Tibial artery (tissue), 4 donors: Measurements from ENCODE around the gene ZFAND5.
A peak's percentile ranks its signal among the peaks of the same experiment; 100 is the strongest.

ENCODE experiments used
- DNase-seq, 2 donors: peaks; one replicate each; pipeline ENCODE4 v3.0.0-alpha.2; 2019
- H3K27ac ChIP-seq, 2 donors: fragments of 200-600 bp; sonication (generic) in 1 of 2; 1 replicate in 1 of 2; 2 replicates in 1 of 2; pipeline ENCODE4 v1.5.1; 2018 to 2019; ENCODE audit warnings: mild to moderate bottlenecking in 1 of 2
- H3K27me3 ChIP-seq, 2 donors: fragments of 200-600 bp; sonication (generic) in 1 of 2; one replicate each; pipeline versions ENCODE4 v1.5.1 to v1.6.0; 2016 to 2019
- H3K36me3 ChIP-seq, 3 donors: fragments of 200-600 bp; sonication (generic) in 2 of 3; one replicate each; pipeline ENCODE4 v1.5.1; 2016 to 2019; ENCODE audit warnings: mild to moderate bottlenecking in 2 of 3
- H3K4me1 ChIP-seq, 4 donors: fragments of 200-600 bp; sonication (generic) in 2 of 4; 1 replicate in 3 of 4; 2 replicates in 1 of 4; pipeline ENCODE4 v1.5.1; 2016 to 2019
- H3K4me3 ChIP-seq, 2 donors: fragments of 200-600 bp; sonication (generic) in 1 of 2; 1 replicate in 1 of 2; 2 replicates in 1 of 2; pipeline ENCODE4 v1.5.1; 2018 to 2019; ENCODE audit warnings: mild to moderate bottlenecking in 2 of 2
- H3K9me3 ChIP-seq, 3 donors: fragments of 200-600 bp; sonication (generic) in 1 of 3; one replicate each; pipeline ENCODE4 v1.5.1; 2016 to 2019
- CTCF ChIP-seq, 2 experiments: fragments of 200-600 bp in 1 of 2; fragments of 450-650 bp in 1 of 2; IDR thresholded peaks; one replicate each; pipeline ENCODE4 v1.5.1; 2017 to 2019; ENCODE audit warnings: antibody characterized with exemption in 2 of 2, mild to moderate bottlenecking in 1 of 2, moderate library complexity in 1 of 2
- intact Hi-C: fragments of 100-400 bp; cut with DNase I; formaldehyde crosslinking; loops from one replicate; pipeline ENCODE4 v1.15.0; 2023; ENCODE audit warnings: low total_unique reads

ZFAND5 gene

GRCh38 chr9:72355153-72355552 is 9.9 kb downstream of the ZFAND5 start:
- Histone ChIP-seq H3K27me3 (no peaks in the 10 kb centered on the region), H3K36me3 (peaks cover 77 to 83% (median 82%) of the 10 kb centered on the region in 3 donors), H3K4me1 (peaks cover 0 to 73% (median 40%) of the 10 kb centered on the region in 4 donors), H3K4me3 (no peak overlapping the region), H3K27ac (no peak overlapping the region), H3K9me3 (no peaks in the 10 kb centered on the region)
- no peak for TF ChIP-seq CTCF (IDR thresholded peaks at IDR 0.05)
- intact Hi-C loops: no loop called here
- DNase-seq: no peak

DNA sequence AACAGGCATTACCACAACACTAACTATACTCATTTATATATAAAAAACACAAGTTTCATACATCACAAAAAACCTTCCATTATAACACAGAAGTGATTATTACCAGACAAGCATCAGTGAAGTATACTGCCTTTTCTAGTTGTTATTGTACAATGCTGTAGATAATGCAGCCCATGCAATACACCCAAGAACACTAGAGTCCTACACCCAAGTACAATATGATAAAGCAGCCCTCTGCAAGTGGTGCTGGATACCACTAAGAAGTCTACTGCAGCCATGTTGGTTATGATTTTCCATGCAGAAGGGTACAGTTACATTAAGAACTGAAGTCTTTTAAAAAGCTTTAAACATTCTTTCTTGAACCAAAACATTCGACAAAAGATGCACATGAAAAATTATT is 10.3 kb downstream of the ZFAND5 start:
- Histone ChIP-seq H3K9me3 (no peaks in the 10 kb centered on the region), H3K36me3 (peaks cover 73 to 78% (median 77%) of the 10 kb centered on the region in 3 donors), H3K27ac (no peak overlapping the region), H3K4me3 (no peak overlapping the region), H3K4me1 (peaks cover 0 to 69% (median 36%) of the 10 kb centered on the region in 4 donors), H3K27me3 (no peaks in the 10 kb centered on the region)
- intact Hi-C loops: no loop called here
- no peak for DNase-seq
- no peak for TF ChIP-seq CTCF (IDR thresholded peaks at IDR 0.05)

DNA sequence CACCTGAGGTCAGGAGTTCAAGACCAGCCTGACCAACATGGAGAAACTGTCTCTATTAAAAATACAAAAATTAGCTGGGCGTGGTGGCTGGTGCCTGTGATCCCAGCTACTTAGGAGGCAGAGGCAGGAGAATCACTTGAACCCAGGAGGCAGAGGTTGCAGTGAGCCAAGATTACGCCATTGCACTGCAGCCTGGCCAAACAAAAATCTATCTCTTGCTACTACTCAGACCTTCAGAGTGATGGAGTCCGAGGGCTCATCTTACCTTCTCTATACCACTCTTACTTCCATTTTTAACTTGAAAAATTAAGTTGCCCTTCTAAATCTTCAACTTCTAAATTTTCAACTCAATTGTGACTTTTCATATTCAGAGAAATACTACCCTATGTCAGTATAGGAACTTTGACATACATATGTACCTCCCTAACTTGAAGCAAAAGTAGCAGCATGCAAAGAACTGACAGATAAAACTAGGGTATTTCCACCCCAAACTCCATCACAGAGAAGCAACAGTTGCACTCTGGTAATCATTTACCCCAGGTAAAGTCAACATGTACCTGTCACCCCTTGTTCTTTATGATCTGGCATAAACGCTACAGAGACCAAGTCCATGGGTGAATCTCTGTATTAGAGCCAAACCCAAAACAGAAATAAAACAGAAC is 11.4 kb downstream of the ZFAND5 start:
- Histone ChIP-seq H3K27me3 (no peaks in the 10 kb centered on the region), H3K27ac (no peak overlapping the region), H3K36me3 (peaks cover 62 to 67% (median 66%) of the 10 kb centered on the region in 3 donors), H3K9me3 (no peaks in the 10 kb centered on the region), H3K4me3 (no peak overlapping the region), H3K4me1 (peaks cover 0 to 57% (median 29%) of the 10 kb centered on the region in 4 donors)
- DNase-seq: no peak
- intact Hi-C loops: no loop called here
- TF ChIP-seq CTCF (IDR thresholded peaks at IDR 0.05): no peak

DNA sequence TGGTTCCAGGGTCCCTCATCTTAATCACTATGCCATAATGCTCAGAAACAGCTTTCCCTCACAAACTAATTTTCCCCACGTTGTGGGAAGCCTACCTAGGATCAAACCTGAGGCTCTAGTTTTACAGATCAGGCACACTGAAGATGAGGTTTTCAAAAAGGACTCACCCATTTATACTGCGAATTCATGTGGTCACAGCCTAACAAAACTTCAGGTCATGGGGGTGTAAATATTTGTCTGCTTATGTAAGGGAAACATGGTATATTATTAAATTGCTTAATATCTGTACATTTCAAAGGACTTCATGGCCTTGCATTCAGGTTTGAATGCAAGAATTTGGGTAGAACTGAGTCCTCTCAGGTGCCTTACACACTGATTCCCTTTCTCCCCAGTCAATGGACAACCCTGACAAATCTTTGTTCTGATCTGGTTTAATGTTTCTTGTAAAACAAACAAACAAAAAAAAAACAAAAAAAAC is 12.1 kb downstream of the ZFAND5 start:
- Histone ChIP-seq H3K9me3 (no peaks in the 10 kb centered on the region), H3K4me1 (peaks cover 0 to 51% (median 24%) of the 10 kb centered on the region in 4 donors), H3K27ac (peak overlapping the region in 1 of 2 donors; percentile 6), H3K27me3 (no peaks in the 10 kb centered on the region), H3K36me3 (peaks cover 56 to 60% (median 60%) of the 10 kb centered on the region in 3 donors), H3K4me3 (no peak overlapping the region)
- DNase-seq: no peak
- intact Hi-C loops: no loop called here
- no peak for TF ChIP-seq CTCF (IDR thresholded peaks at IDR 0.05)

GRCh38 chr9:72351538-72352453 is 13.2 kb downstream of the ZFAND5 start:
- no peaks in the 10 kb centered on the region for H3K9me3 ChIP-seq
- peaks cover 0 to 40% (median 14%) of the 10 kb centered on the region in 4 donors for H3K4me1 ChIP-seq
- H3K4me3 ChIP-seq: no peak overlapping the region
- no peak for DNase-seq
- peaks cover 49 to 50% (median 50%) of the 10 kb centered on the region in 3 donors for H3K36me3 ChIP-seq
- H3K27me3 ChIP-seq: no peaks in the 10 kb centered on the region
- no peak overlapping the region for H3K27ac ChIP-seq
- TF ChIP-seq CTCF (IDR thresholded peaks at IDR 0.05): no peak
- intact Hi-C loops: no loop called here
